Caco-2 (cell line): Measurements from ENCODE around the gene HEATR5A. TPM values are rescaled to one million over a fixed set of nuclear protein-coding genes. Genes with fewer than 3 reads are reported as not detected.

Experiments
- BruUV-seq: library from RNA; stranded (reverse); fragments of 400-500 nt; replicated peaks from 2 replicates; lab custom pipeline; 2021; lab: Mats Ljungman, UMichigan
- CTCF ChIA-PET: fragments of 300-600 bp; sonication (Branson Sonifier 250); formaldehyde crosslinking; loops from one replicate; lab custom pipeline; 2022; ENCODE audit warnings: antibody characterized with exemption; lab: Charles Lee
- POLR2A ChIA-PET: fragments of 300-600 bp; sonication (Branson Sonifier 250); formaldehyde crosslinking; loops from one replicate; lab custom pipeline; 2022; ENCODE audit warnings: antibody characterized with exemption; lab: Charles Lee
- DNase-seq, 2 experiments: peaks; one replicate each; pipeline versions ENCODE4 v3.0.0 to v3.0.0-alpha.2; 2020 to 2022
- H3K27me3 ChIP-seq: replicated peaks from 2 replicates; pipeline ENCODE4 v1.6.0; 2011; ENCODE audit warnings: low read length; ENCODE audit not compliant: control insufficient read depth, insufficient read depth
- H3K36me3 ChIP-seq: 2 replicates; pipeline ENCODE4 v1.5.1; 2011; ENCODE audit warnings: low read length; ENCODE audit not compliant: control insufficient read depth, insufficient read depth
- H3K4me1 ChIP-seq: fragments of 250-450 bp; sonication (Bioruptor Pico); 2 replicates; pipeline ENCODE4 v1.5.1; 2020; ENCODE audit warnings: mild to moderate bottlenecking
- H3K4me3 ChIP-seq: 2 replicates; pipeline ENCODE4 v1.5.1; 2011; ENCODE audit warnings: low read depth, mild to moderate bottlenecking, control low read depth, low read length
- H3K9me3 ChIP-seq: fragments of 250-450 bp; sonication (Bioruptor Pico); 2 replicates; pipeline ENCODE4 v1.5.1; 2020; ENCODE audit warnings: mild to moderate bottlenecking, moderate library complexity
- H3K27ac Mint-ChIP-seq: one replicate; pipeline ENCODE4 v1.8.0; 2022; ENCODE audit warnings: mixed read lengths; ENCODE audit not compliant: unreplicated experiment
- H3K27me3 Mint-ChIP-seq: one replicate; pipeline ENCODE4 v1.8.0; 2022; ENCODE audit warnings: mixed read lengths; ENCODE audit not compliant: insufficient read depth, unreplicated experiment
- H3K36me3 Mint-ChIP-seq: one replicate; pipeline ENCODE4 v1.8.0; 2022; ENCODE audit warnings: mild to moderate bottlenecking, mixed read lengths; ENCODE audit not compliant: insufficient read depth, unreplicated experiment
- H3K4me1 Mint-ChIP-seq: one replicate; pipeline ENCODE4 v1.8.0; 2022; ENCODE audit warnings: low read depth, mixed read lengths; ENCODE audit not compliant: unreplicated experiment
- H3K4me3 Mint-ChIP-seq: one replicate; pipeline ENCODE4 v1.8.0; 2022; ENCODE audit warnings: mild to moderate bottlenecking, moderate library complexity, mixed read lengths; ENCODE audit not compliant: unreplicated experiment
- H3K9me3 Mint-ChIP-seq: one replicate; pipeline ENCODE4 v1.8.0; 2022; ENCODE audit warnings: mixed read lengths; ENCODE audit not compliant: unreplicated experiment
- intact Hi-C: fragments of 100-400 bp; cut with micrococcal nuclease; formaldehyde crosslinking; loops from one replicate; pipeline ENCODE4 v1.10.0; 2022; ENCODE audit not compliant: unreplicated experiment
- total RNA-seq: library from RNA; stranded (reverse); gene quantifications from 2 replicates; pipeline ENCODE4 v1.2.3, GENCODE V29; 2022
- TF ChIP-seq, protein P1 (sequence below), 2 experiments: fragments of 200-600 bp in 1 of 2; IDR thresholded peaks; 1 replicate in 1 of 2; 2 replicates in 1 of 2; pipeline versions ENCODE4 v1.5.1 to v1.8.0; 2011 to 2022; ENCODE audit warnings: antibody characterized with exemption in 1 of 2, control low read depth in 1 of 2, inconsistent platforms in 1 of 2, low read depth in 1 of 2, low read length in 1 of 2, mild to moderate bottlenecking in 1 of 2, moderate library complexity in 1 of 2; ENCODE audit not compliant: insufficient read depth in 1 of 2, severe bottlenecking in 1 of 2, unreplicated experiment in 1 of 2

HEATR5A gene
- total RNA-seq, 1 experiment from 2014 or later = 55.6 TPM

GRCh38 chr14:31340297-31341063 is 79.9 kb downstream of the HEATR5A start:
- H3K36me3 Mint-ChIP-seq = peaks cover 24% of the 10 kb centered on the region
- Histone ChIP-seq H3K36me3 (no peaks in the 10 kb centered on the region), H3K9me3 (no peaks in the 10 kb centered on the region), H3K4me3 (no peak overlapping the region), H3K4me1 (no peaks in the 10 kb centered on the region), H3K27me3 (no peaks in the 10 kb centered on the region)
- no peak overlapping the region for H3K27ac Mint-ChIP-seq
- H3K9me3 Mint-ChIP-seq = no peaks in the 10 kb centered on the region
- H3K27me3 Mint-ChIP-seq = no peaks in the 10 kb centered on the region
- TF ChIP-seq, protein P1, sequence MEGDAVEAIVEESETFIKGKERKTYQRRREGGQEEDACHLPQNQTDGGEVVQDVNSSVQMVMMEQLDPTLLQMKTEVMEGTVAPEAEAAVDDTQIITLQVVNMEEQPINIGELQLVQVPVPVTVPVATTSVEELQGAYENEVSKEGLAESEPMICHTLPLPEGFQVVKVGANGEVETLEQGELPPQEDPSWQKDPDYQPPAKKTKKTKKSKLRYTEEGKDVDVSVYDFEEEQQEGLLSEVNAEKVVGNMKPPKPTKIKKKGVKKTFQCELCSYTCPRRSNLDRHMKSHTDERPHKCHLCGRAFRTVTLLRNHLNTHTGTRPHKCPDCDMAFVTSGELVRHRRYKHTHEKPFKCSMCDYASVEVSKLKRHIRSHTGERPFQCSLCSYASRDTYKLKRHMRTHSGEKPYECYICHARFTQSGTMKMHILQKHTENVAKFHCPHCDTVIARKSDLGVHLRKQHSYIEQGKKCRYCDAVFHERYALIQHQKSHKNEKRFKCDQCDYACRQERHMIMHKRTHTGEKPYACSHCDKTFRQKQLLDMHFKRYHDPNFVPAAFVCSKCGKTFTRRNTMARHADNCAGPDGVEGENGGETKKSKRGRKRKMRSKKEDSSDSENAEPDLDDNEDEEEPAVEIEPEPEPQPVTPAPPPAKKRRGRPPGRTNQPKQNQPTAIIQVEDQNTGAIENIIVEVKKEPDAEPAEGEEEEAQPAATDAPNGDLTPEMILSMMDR (IDR thresholded peaks at IDR 0.05; ENCODE audit: insufficient read depth in 1 of 2, low read depth in 1 of 2, low read length in 1 of 2, severe bottlenecking in 1 of 2, unreplicated experiment in 1 of 2) = no peak
- no peak overlapping the region for H3K4me3 Mint-ChIP-seq
- BruUV-seq = no TSS peak
- intact Hi-C loops = no loop called here
- no peak for DNase-seq
- ChIA-PET CTCF (no interaction called here), POLR2A (no interaction called here)
- H3K4me1 Mint-ChIP-seq = no peaks in the 10 kb centered on the region

DNA sequence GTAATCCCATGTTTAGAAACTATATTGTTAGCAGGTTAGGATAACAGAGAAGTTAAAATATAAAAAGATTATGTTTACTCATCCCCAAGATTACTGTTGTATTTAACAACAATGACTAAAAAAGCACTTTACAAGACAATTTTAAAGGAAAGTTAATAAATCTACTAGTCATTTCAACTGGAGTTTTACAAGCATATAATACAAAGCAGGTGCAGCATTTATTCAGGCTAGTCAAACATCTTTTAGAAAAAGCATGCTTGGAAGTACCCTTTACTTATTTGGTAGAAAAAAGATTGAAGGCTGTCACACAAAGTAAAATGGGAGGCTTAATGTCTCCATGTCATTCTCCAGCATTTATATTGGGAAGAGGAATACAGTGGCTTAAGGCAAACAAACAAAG is 80.6 kb downstream of the HEATR5A start:
- Histone ChIP-seq H3K4me1 (no peaks in the 10 kb centered on the region), H3K4me3 (no peak overlapping the region), H3K36me3 (no peaks in the 10 kb centered on the region), H3K9me3 (no peaks in the 10 kb centered on the region), H3K27me3 (no peaks in the 10 kb centered on the region)
- H3K4me1 Mint-ChIP-seq = no peaks in the 10 kb centered on the region
- TF ChIP-seq, protein P1 (IDR thresholded peaks at IDR 0.05; ENCODE audit: insufficient read depth in 1 of 2, low read depth in 1 of 2, low read length in 1 of 2, severe bottlenecking in 1 of 2, unreplicated experiment in 1 of 2) = no peak
- no peak overlapping the region for H3K4me3 Mint-ChIP-seq
- peaks cover 24% of the 10 kb centered on the region for H3K36me3 Mint-ChIP-seq
- H3K27me3 Mint-ChIP-seq = no peaks in the 10 kb centered on the region
- intact Hi-C loops = no loop called here
- no peak for DNase-seq
- no peaks in the 10 kb centered on the region for H3K9me3 Mint-ChIP-seq
- ChIA-PET POLR2A (no interaction called here), CTCF (no interaction called here)
- no peak overlapping the region for H3K27ac Mint-ChIP-seq
- BruUV-seq = no TSS peak

- Mint-ChIP-seq H3K9me3 (peaks cover under 1% of the 10 kb centered on the region), H3K27ac (no peak overlapping the region), H3K4me1 (no peaks in the 10 kb centered on the region), H3K4me3 (no peak overlapping the region), H3K36me3 (peaks cover 32% of the 10 kb centered on the region), H3K27me3 (no peaks in the 10 kb centered on the region)
- DNase-seq = no peak
- POLR2A ChIA-PET = no interaction called here
- H3K36me3 ChIP-seq = no peaks in the 10 kb centered on the region
- TF ChIP-seq, protein P1 (IDR thresholded peaks at IDR 0.05; ENCODE audit: insufficient read depth in 1 of 2, low read depth in 1 of 2, low read length in 1 of 2, severe bottlenecking in 1 of 2, unreplicated experiment in 1 of 2) = no peak
- no peaks in the 10 kb centered on the region for H3K4me1 ChIP-seq
- BruUV-seq = no TSS peak
- no peaks in the 10 kb centered on the region for H3K27me3 ChIP-seq
- CTCF ChIA-PET = no interaction called here
- intact Hi-C loops = no loop called here
- no peaks in the 10 kb centered on the region for H3K9me3 ChIP-seq
- no peak overlapping the region for H3K4me3 ChIP-seq
Observed at GRCh38 chr14:31337331-31337730, 83.0 kb downstream of the HEATR5A start.
